GM12891 (cell line): ENCODE measurements around the gene REST.

Experiments used
- POLR2A ChIP-seq: IDR thresholded peaks from 2 replicates; pipeline ENCODE4 v1.6.1; 2011; ENCODE audit warnings: low read depth, low read length, control low read depth
- POLR2AphosphoS5 ChIP-seq: IDR thresholded peaks from 2 replicates; pipeline ENCODE4 v1.6.1; 2011; ENCODE audit warnings: low read depth, low read length, control low read depth
- TAF1 ChIP-seq: IDR thresholded peaks from 2 replicates; pipeline ENCODE4 v1.6.1; 2011; ENCODE audit warnings: low read depth, low read length, control low read depth

DNA sequence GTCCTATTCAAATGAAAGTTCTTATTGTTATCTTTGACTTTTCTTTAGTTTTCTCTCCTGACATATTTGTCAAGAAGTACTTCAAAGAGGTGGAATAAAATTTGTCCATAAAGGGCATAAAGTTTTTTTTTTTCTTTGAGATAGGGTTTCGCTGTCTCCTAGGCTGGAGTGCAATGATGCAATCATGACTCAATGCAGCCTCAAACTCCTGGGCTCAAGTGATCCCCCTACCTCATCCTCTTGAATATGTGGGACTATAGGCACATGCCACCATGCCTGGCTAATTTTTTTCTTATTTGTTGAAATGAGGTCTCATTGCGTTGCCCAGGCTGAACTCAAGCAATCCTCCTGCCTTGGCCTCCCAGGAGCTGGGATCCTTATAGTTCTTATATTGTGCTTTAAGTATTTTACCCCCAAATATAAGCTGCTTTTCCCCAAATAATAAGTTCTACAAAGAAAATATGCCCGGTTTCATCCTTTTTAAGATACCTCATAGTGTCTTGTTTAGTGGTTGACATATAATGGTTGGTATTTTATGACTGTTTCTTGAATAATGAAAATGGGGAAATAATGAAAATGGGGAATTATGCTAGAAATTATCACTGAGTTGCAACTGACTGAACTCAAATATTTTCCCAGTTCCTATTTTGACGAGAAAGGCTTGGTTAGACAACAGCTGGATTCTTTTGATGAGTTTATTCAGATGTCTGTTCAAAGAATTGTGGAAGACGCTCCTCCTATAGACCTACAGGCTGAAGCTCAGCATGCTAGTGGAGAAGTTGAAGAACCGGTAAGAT lies 82.6 kb downstream of the REST start:
- TF ChIP-seq POLR2A (no peak), TAF1 (no peak), POLR2AphosphoS5 (no peak)
